ENCODE measurements around the gene PFKFB4. TPM values are rescaled to one million over a fixed set of nuclear protein-coding genes. Genes with fewer than 3 reads are reported as not detected.

Gene PFKFB4
- total RNA-seq, 1 experiment from 2014 or later: 20.3 TPM

DNA sequence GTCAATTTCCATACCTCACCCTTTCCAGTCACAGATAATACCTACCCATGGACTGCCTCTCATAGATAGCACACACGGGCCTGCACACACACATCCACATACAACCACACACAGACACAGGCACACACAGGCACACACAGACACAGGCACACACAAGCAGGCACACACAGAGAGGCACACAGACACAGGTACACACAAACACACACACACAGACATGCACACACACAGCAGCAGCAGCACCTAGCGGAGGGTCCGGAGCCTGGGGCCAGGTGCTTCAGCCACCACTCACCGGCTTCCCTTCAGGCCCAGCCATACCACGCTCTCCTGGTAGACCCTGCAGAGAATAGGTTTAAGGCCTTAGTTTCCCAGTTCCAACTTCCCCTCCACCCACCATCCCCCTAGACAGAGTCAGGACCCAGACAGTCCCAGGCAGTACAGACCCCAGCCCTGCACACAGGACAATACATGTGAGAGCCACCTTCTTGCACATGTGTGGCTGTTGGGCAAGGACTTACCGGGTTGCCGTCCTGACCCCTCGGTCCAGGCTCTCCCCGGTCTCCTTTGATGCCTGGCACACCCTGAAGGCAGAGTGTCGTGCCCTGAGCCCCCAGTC is 17.5 kb upstream of the PFKFB4 start:
- H3K4me1 ChIP-seq (ENCODE audit: control insufficient read depth in 1 of 2, insufficient read depth in 2 of 2, low read length in 2 of 2): no peaks in the 10 kb centered on the region
- RAD21 ChIA-PET (ENCODE audit: low non-redundant PET in 1 of 2, low total read pairs in 2 of 2, uncharacterized antibody in 2 of 2, unreplicated experiment in 2 of 2): no interaction called here
- BruUV-seq (replicated peaks): no TSS peak
- no peaks in the 10 kb centered on the region for H4K20me1 ChIP-seq (ENCODE audit: insufficient read depth)
- intact Hi-C loops (cut with micrococcal nuclease): no loop called here
- no peaks in the 10 kb centered on the region for H3K79me2 ChIP-seq (ENCODE audit: insufficient read depth, low read length)
- H3K9me2 ChIP-seq (ENCODE audit: insufficient read depth): no peaks in the 10 kb centered on the region
- no peak overlapping the region for H3K4me3 ChIP-seq (replicated peaks in 1 of 2; ENCODE audit: low read depth in 1 of 2, low read length in 2 of 2)
- H3K36me3 ChIP-seq (ENCODE audit: control insufficient read depth in 1 of 2, insufficient read depth in 2 of 2, low read length in 2 of 2): no peaks in the 10 kb centered on the region
- ATAC-seq: no peak
- CTCF ChIA-PET: no interaction called here
- no peak overlapping the region for H3K27ac ChIP-seq (ENCODE audit: low read depth, low read length)
- no peak overlapping the region for H3K9ac ChIP-seq (ENCODE audit: low read length)
- H2AFZ ChIP-seq (ENCODE audit: low read depth, low read length, poor library complexity, severe bottlenecking): no peak overlapping the region
- H3K4me2 ChIP-seq (ENCODE audit: low read length): no peak overlapping the region
- no peaks in the 10 kb centered on the region for H3K9me3 ChIP-seq (ENCODE audit: control insufficient read depth in 1 of 2, insufficient read depth in 1 of 2, low read depth in 1 of 2, low read length in 2 of 2)
- H3K27me3 ChIP-seq (ENCODE audit: insufficient read depth, low read length): no peaks in the 10 kb centered on the region
- TF ChIP-seq YY1 (IDR thresholded peaks at IDR 0.05; ENCODE audit: extremely low read depth, insufficient replicate concordance, low read depth, low read length) (no peak), EGR1 (IDR thresholded peaks at IDR 0.05; ENCODE audit: low read depth) (no peak), TCF7L2 (IDR thresholded peaks at IDR 0.05; ENCODE audit: borderline replicate concordance, extremely low read depth, insufficient read depth, insufficient read length) (no peak), JUND (IDR thresholded peaks at IDR 0.05) (no peak)
- TF ChIP-seq, protein P1, sequence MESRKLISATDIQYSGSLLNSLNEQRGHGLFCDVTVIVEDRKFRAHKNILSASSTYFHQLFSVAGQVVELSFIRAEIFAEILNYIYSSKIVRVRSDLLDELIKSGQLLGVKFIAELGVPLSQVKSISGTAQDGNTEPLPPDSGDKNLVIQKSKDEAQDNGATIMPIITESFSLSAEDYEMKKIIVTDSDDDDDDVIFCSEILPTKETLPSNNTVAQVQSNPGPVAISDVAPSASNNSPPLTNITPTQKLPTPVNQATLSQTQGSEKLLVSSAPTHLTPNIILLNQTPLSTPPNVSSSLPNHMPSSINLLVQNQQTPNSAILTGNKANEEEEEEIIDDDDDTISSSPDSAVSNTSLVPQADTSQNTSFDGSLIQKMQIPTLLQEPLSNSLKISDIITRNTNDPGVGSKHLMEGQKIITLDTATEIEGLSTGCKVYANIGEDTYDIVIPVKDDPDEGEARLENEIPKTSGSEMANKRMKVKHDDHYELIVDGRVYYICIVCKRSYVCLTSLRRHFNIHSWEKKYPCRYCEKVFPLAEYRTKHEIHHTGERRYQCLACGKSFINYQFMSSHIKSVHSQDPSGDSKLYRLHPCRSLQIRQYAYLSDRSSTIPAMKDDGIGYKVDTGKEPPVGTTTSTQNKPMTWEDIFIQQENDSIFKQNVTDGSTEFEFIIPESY (IDR thresholded peaks at IDR 0.05; ENCODE audit: extremely low read depth, insufficient replicate concordance, low read length): no peak
- DNase-seq (ENCODE audit: low read depth, low spot score): no peak
- POLR2A ChIA-PET: no interaction called here

DNA sequence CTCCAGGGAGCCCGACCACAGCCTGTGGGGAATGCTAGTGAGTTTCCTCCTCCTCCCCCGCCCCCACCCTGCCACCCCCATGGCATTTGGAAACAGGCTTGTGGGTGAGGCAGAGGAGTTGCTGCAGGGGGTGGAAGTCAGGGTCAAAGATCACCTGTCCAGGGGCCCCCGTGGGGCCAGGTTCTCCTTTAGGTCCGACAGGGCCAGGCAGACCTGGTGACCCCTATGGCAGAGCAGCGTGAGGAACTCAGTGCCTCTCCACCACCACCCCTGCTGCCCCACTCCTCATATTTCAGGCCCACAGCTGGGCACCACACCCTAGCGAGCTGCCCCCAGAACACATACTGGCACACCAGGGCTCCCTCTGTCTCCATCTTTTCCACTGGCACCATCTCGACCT is 15.9 kb upstream of the PFKFB4 start:
- no peaks in the 10 kb centered on the region for H4K20me1 ChIP-seq (ENCODE audit: insufficient read depth)
- ATAC-seq: no peak
- intact Hi-C loops (cut with micrococcal nuclease): no loop called here
- no peaks in the 10 kb centered on the region for H3K79me2 ChIP-seq (ENCODE audit: insufficient read depth, low read length)
- no peak for DNase-seq (ENCODE audit: low read depth, low spot score)
- no TSS peak for BruUV-seq (replicated peaks)
- H3K9me3 ChIP-seq (ENCODE audit: control insufficient read depth in 1 of 2, insufficient read depth in 1 of 2, low read depth in 1 of 2, low read length in 2 of 2): no peaks in the 10 kb centered on the region
- H3K4me2 ChIP-seq (ENCODE audit: low read length): no peak overlapping the region
- H3K4me1 ChIP-seq (ENCODE audit: control insufficient read depth in 1 of 2, insufficient read depth in 2 of 2, low read length in 2 of 2): no peaks in the 10 kb centered on the region
- no peak overlapping the region for H2AFZ ChIP-seq (ENCODE audit: low read depth, low read length, poor library complexity, severe bottlenecking)
- ChIA-PET CTCF (no interaction called here), POLR2A (no interaction called here), RAD21 (ENCODE audit: low non-redundant PET in 1 of 2, low total read pairs in 2 of 2, uncharacterized antibody in 2 of 2, unreplicated experiment in 2 of 2) (no interaction called here)
- no peak overlapping the region for H3K9ac ChIP-seq (ENCODE audit: low read length)
- no peaks in the 10 kb centered on the region for H3K9me2 ChIP-seq (ENCODE audit: insufficient read depth)
- no peak overlapping the region for H3K27ac ChIP-seq (ENCODE audit: low read depth, low read length)
- no peaks in the 10 kb centered on the region for H3K36me3 ChIP-seq (ENCODE audit: control insufficient read depth in 1 of 2, insufficient read depth in 2 of 2, low read length in 2 of 2)
- no peak overlapping the region for H3K4me3 ChIP-seq (replicated peaks in 1 of 2; ENCODE audit: low read depth in 1 of 2, low read length in 2 of 2)
- H3K27me3 ChIP-seq (ENCODE audit: insufficient read depth, low read length): no peaks in the 10 kb centered on the region
- no peak for TF ChIP-seq TCF7L2 (IDR thresholded peaks at IDR 0.05; ENCODE audit: borderline replicate concordance, extremely low read depth, insufficient read depth, insufficient read length)
- TF ChIP-seq JUND (IDR thresholded peaks at IDR 0.05): no peak
- TF ChIP-seq, protein P2, sequence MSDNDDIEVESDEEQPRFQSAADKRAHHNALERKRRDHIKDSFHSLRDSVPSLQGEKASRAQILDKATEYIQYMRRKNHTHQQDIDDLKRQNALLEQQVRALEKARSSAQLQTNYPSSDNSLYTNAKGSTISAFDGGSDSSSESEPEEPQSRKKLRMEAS (IDR thresholded peaks at IDR 0.05): no peak
- no peak for TF ChIP-seq ZNF274 (IDR thresholded peaks at IDR 0.05; ENCODE audit: low read depth, low read length)
- TF ChIP-seq CBX3 (IDR thresholded peaks at IDR 0.05; ENCODE audit: low read depth): no peak
- no peak for TF ChIP-seq YY1 (IDR thresholded peaks at IDR 0.05; ENCODE audit: extremely low read depth, insufficient replicate concordance, low read depth, low read length)
- no peak for TF ChIP-seq RAD21 (IDR thresholded peaks at IDR 0.05; ENCODE audit: low read depth)
- TF ChIP-seq, protein P3, sequence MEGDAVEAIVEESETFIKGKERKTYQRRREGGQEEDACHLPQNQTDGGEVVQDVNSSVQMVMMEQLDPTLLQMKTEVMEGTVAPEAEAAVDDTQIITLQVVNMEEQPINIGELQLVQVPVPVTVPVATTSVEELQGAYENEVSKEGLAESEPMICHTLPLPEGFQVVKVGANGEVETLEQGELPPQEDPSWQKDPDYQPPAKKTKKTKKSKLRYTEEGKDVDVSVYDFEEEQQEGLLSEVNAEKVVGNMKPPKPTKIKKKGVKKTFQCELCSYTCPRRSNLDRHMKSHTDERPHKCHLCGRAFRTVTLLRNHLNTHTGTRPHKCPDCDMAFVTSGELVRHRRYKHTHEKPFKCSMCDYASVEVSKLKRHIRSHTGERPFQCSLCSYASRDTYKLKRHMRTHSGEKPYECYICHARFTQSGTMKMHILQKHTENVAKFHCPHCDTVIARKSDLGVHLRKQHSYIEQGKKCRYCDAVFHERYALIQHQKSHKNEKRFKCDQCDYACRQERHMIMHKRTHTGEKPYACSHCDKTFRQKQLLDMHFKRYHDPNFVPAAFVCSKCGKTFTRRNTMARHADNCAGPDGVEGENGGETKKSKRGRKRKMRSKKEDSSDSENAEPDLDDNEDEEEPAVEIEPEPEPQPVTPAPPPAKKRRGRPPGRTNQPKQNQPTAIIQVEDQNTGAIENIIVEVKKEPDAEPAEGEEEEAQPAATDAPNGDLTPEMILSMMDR (IDR thresholded peaks at IDR 0.05 in 2 of 3, conservative IDR thresholded peaks at IDR 0.05 in 1 of 3; ENCODE audit: borderline replicate concordance in 1 of 3, insufficient read depth in 1 of 3, low read depth in 2 of 3, low read length in 2 of 3): no peak
- no peak for TF ChIP-seq SRF (IDR thresholded peaks at IDR 0.05; ENCODE audit: low read depth)
- TF ChIP-seq EZH2phosphoT487 (IDR thresholded peaks at IDR 0.05; ENCODE audit: borderline replicate concordance): no peak
- no peak for TF ChIP-seq EZH2 (IDR thresholded peaks at IDR 0.05)
- no peak for TF ChIP-seq CEBPB (IDR thresholded peaks at IDR 0.05; ENCODE audit: low read depth)
- no peak for TF ChIP-seq SP1 (IDR thresholded peaks at IDR 0.05; ENCODE audit: low read depth)
